ENCODE measurements around the gene DBX1. TPM values are rescaled to one million over a fixed set of nuclear protein-coding genes. Genes with fewer than 3 reads are reported as not detected.
"Not testable (repeated sequence)": the region's sequence is repeated elsewhere in the genome, so short reads cannot be mapped to it uniquely, and the experiment has no call there.

DBX1 gene
- total RNA-seq, 1 donor from 2014 or later: not detected

- no peak for TF ChIP-seq EZH2 (IDR thresholded peaks at IDR 0.05; ENCODE audit: insufficient read depth, low read length)
- TF ChIP-seq CTCF (IDR thresholded peaks at IDR 0.05; ENCODE audit: insufficient read depth, low read depth, low read length): no peak
- Mint-ChIP-seq H3K36me3 (ENCODE audit: low read depth, unreplicated experiment) (no peaks in the 10 kb centered on the region), H3K27me3 (ENCODE audit: low read depth, unreplicated experiment) (peaks cover 67% of the 10 kb centered on the region), H3K4me1 (ENCODE audit: low read depth, unreplicated experiment) (peaks cover 3% of the 10 kb centered on the region), H3K9me3 (ENCODE audit: unreplicated experiment) (no peaks in the 10 kb centered on the region), H3K4me3 (ENCODE audit: unreplicated experiment) (no peak overlapping the region), H3K27ac (ENCODE audit: unreplicated experiment) (no peak overlapping the region)
- Histone ChIP-seq H3K79me2 (ENCODE audit: insufficient read depth, low read length) (no peaks in the 10 kb centered on the region), H3K9me3 (ENCODE audit: insufficient read depth, low read depth, low read length) (no peaks in the 10 kb centered on the region), H3K4me3 (ENCODE audit: insufficient read depth, low read depth, low read length) (no peak overlapping the region), H4K20me1 (ENCODE audit: insufficient read depth, low read length) (no peaks in the 10 kb centered on the region), H3K9ac (ENCODE audit: low read length) (no peak overlapping the region), H3K27ac (ENCODE audit: low read depth, low read length) (no peak overlapping the region), H3K4me2 (ENCODE audit: low read length) (no peak overlapping the region), H3K27me3 (ENCODE audit: insufficient read depth, low read length) (peaks cover 29% of the 10 kb centered on the region), H3K36me3 (ENCODE audit: insufficient read depth, low read length) (no peaks in the 10 kb centered on the region), H2AFZ (ENCODE audit: low read depth, low read length) (no peak overlapping the region), H3K4me1 (ENCODE audit: insufficient read depth, low read length) (no peaks in the 10 kb centered on the region)
- FAIRE-seq: no peak
- no peak for DNase-seq (ENCODE audit: low read depth)
Measured at GRCh38 chr11:20203831-20204230, 43.6 kb upstream of the DBX1 start.

GRCh38 chr11:20201231-20201630 lies 41.0 kb upstream of the DBX1 start:
- Histone ChIP-seq H4K20me1 (ENCODE audit: insufficient read depth, low read length) (no peaks in the 10 kb centered on the region), H3K27ac (ENCODE audit: low read depth, low read length) (no peak overlapping the region), H3K9me3 (ENCODE audit: insufficient read depth, low read depth, low read length) (no peaks in the 10 kb centered on the region), H3K4me3 (ENCODE audit: insufficient read depth, low read depth, low read length) (no peak overlapping the region), H3K36me3 (ENCODE audit: insufficient read depth, low read length) (no peaks in the 10 kb centered on the region), H2AFZ (ENCODE audit: low read depth, low read length) (no peak overlapping the region), H3K79me2 (ENCODE audit: insufficient read depth, low read length) (no peaks in the 10 kb centered on the region), H3K4me1 (ENCODE audit: insufficient read depth, low read length) (no peaks in the 10 kb centered on the region), H3K9ac (ENCODE audit: low read length) (no peak overlapping the region), H3K4me2 (ENCODE audit: low read length) (no peak overlapping the region), H3K27me3 (ENCODE audit: insufficient read depth, low read length) (peaks cover 6% of the 10 kb centered on the region)
- Mint-ChIP-seq H3K9me3 (ENCODE audit: unreplicated experiment) (no peaks in the 10 kb centered on the region), H3K36me3 (ENCODE audit: low read depth, unreplicated experiment) (no peaks in the 10 kb centered on the region), H3K4me3 (ENCODE audit: unreplicated experiment) (no peak overlapping the region), H3K27me3 (ENCODE audit: low read depth, unreplicated experiment) (peaks cover 48% of the 10 kb centered on the region), H3K27ac (ENCODE audit: unreplicated experiment) (no peak overlapping the region), H3K4me1 (ENCODE audit: low read depth, unreplicated experiment) (no peaks in the 10 kb centered on the region)
- no peak for DNase-seq (ENCODE audit: low read depth)
- TF ChIP-seq EZH2 (IDR thresholded peaks at IDR 0.05; ENCODE audit: insufficient read depth, low read length): no peak
- TF ChIP-seq CTCF (IDR thresholded peaks at IDR 0.05; ENCODE audit: insufficient read depth, low read depth, low read length): no peak
- no peak for FAIRE-seq

GRCh38 chr11:20200331-20200955 lies 40.2 kb upstream of the DBX1 start:
- not testable (repeated sequence) for H3K36me3 Mint-ChIP-seq (ENCODE audit: low read depth, unreplicated experiment); H3K4me2 ChIP-seq (ENCODE audit: low read length); H3K9ac ChIP-seq (ENCODE audit: low read length); H3K9me3 Mint-ChIP-seq (ENCODE audit: unreplicated experiment); H4K20me1 ChIP-seq (ENCODE audit: insufficient read depth, low read length); FAIRE-seq; H3K27ac ChIP-seq (ENCODE audit: low read depth, low read length); H3K79me2 ChIP-seq (ENCODE audit: insufficient read depth, low read length); H3K9me3 ChIP-seq (ENCODE audit: insufficient read depth, low read depth, low read length); H3K36me3 ChIP-seq (ENCODE audit: insufficient read depth, low read length); H3K4me3 Mint-ChIP-seq (ENCODE audit: unreplicated experiment); DNase-seq (ENCODE audit: low read depth); H3K4me1 ChIP-seq (ENCODE audit: insufficient read depth, low read length); H3K4me1 Mint-ChIP-seq (ENCODE audit: low read depth, unreplicated experiment); H2AFZ ChIP-seq (ENCODE audit: low read depth, low read length); H3K4me3 ChIP-seq (ENCODE audit: insufficient read depth, low read depth, low read length); H3K27ac Mint-ChIP-seq (ENCODE audit: unreplicated experiment); H3K27me3 ChIP-seq (ENCODE audit: insufficient read depth, low read length)
- peaks cover 42% of the 10 kb centered on the region for H3K27me3 Mint-ChIP-seq (ENCODE audit: low read depth, unreplicated experiment)
